Gastroesophageal sphincter (tissue), 3 donors: ENCODE results near the gene CEP112.

ENCODE experiments used
- POLR2A ChIP-seq, 2 donors: fragments of 450-650 bp; IDR thresholded peaks; one replicate each; pipeline ENCODE4 v1.6.1; 2017; ENCODE audit warnings: antibody characterized with exemption in 2 of 2, mild to moderate bottlenecking in 2 of 2, moderate library complexity in 1 of 2
- TF ChIP-seq, protein P1 (sequence below), 4 experiments: fragments of 200-600 bp in 2 of 4; fragments of 450-650 bp in 2 of 4; sonication (generic) in 1 of 4; IDR thresholded peaks; one replicate each; pipeline ENCODE4 v1.5.1; 2017 to 2019; ENCODE audit warnings: antibody characterized with exemption in 4 of 4, mild to moderate bottlenecking in 2 of 4, moderate library complexity in 2 of 4

- TF ChIP-seq POLR2A (IDR thresholded peaks at IDR 0.05), result no peak
- TF ChIP-seq, protein P1, sequence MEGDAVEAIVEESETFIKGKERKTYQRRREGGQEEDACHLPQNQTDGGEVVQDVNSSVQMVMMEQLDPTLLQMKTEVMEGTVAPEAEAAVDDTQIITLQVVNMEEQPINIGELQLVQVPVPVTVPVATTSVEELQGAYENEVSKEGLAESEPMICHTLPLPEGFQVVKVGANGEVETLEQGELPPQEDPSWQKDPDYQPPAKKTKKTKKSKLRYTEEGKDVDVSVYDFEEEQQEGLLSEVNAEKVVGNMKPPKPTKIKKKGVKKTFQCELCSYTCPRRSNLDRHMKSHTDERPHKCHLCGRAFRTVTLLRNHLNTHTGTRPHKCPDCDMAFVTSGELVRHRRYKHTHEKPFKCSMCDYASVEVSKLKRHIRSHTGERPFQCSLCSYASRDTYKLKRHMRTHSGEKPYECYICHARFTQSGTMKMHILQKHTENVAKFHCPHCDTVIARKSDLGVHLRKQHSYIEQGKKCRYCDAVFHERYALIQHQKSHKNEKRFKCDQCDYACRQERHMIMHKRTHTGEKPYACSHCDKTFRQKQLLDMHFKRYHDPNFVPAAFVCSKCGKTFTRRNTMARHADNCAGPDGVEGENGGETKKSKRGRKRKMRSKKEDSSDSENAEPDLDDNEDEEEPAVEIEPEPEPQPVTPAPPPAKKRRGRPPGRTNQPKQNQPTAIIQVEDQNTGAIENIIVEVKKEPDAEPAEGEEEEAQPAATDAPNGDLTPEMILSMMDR (IDR thresholded peaks at IDR 0.05), result no peak
These were observed 7.5 kb downstream of the CEP112 start for GRCh38 chr17:66184392-66184791.
